ENCODE results near the gene SLC10A3. TPM values are rescaled to one million over a fixed set of nuclear protein-coding genes. Genes with fewer than 3 reads are reported as not detected.
A peak's percentile ranks its signal among the peaks of the same experiment; 100 is the strongest.

The SLC10A3 gene
- total and polyA plus RNA-seq, 2 of the 13 experiments (the other 11 are each of a cell fraction or from before 2014, with no cell fraction given) = 10.1 to 11.5 TPM

GRCh38 chrX:154478728-154479622 lies 11.5 kb downstream of the SLC10A3 start, which contains the start of gene LAGE3 (continued):
- no peak for TF ChIP-seq MTERF4 (CRISPR knock-in tag; IDR thresholded peaks at IDR 0.05)
- TF ChIP-seq ZMYM4 (CRISPR knock-in tag; IDR thresholded peaks at IDR 0.05) = 0 out of 2 replicates have a peak, but pooled peaks have one; percentile 27
- TF ChIP-seq TFDP1 (CRISPR knock-in tag; IDR thresholded peaks at IDR 0.05; ENCODE audit: borderline replicate concordance) = peak; percentile 98
- 0 out of 2 replicates have a peak, but pooled peaks have one; percentile 16 for TF ChIP-seq POGK (CRISPR knock-in tag; conservative IDR thresholded peaks at IDR 0.05)
- no peak for TF ChIP-seq KLF11 (CRISPR knock-in tag; IDR thresholded peaks at IDR 0.05)
- no peak for TF ChIP-seq ZNF574 (CRISPR knock-in tag; IDR thresholded peaks at IDR 0.05)
- no peak for TF ChIP-seq ZNF776 (CRISPR knock-in tag; IDR thresholded peaks at IDR 0.05)
- TF ChIP-seq ZNF749 (CRISPR knock-in tag; IDR thresholded peaks at IDR 0.05; ENCODE audit: borderline replicate concordance) = peak; percentile 54; the same call in 1 of the 2 replicates
- no peak for TF ChIP-seq ZNF3 (CRISPR knock-in tag; IDR thresholded peaks at IDR 0.05)
- no peak for TF ChIP-seq MTF2 (CRISPR knock-in tag; IDR thresholded peaks at IDR 0.05; ENCODE audit: borderline replicate concordance)
- TF ChIP-seq SRY (CRISPR knock-in tag; IDR thresholded peaks at IDR 0.05) = 0 out of 2 replicates have a peak, but pooled peaks have one; percentile 80
- peak; percentile 97 for TF ChIP-seq ZNF687 (CRISPR knock-in tag; IDR thresholded peaks at IDR 0.05)
- 0 out of 4 replicates have a peak, but pooled peaks of 1 of the 2 experiments have one; percentile 17 for TF ChIP-seq POLR2A (IDR thresholded peaks at IDR 0.05; ENCODE audit: insufficient read depth in 1 of 2, low read depth in 2 of 2, low read length in 2 of 2)
- no peak for TF ChIP-seq HNF4G (IDR thresholded peaks at IDR 0.05; ENCODE audit: borderline replicate concordance, low read depth, low read length)
- no peak for TF ChIP-seq HNF4G (CRISPR knock-in tag; IDR thresholded peaks at IDR 0.05; ENCODE audit: borderline replicate concordance, low read depth)
- no peak for TF ChIP-seq ZZZ3 (CRISPR knock-in tag; IDR thresholded peaks at IDR 0.05; ENCODE audit: borderline replicate concordance)

Data from HepG2 (cell line).